Pancreas (tissue), 10 donors: Measurements from ENCODE around the gene SLAMF8. TPM values are rescaled to one million over a fixed set of nuclear protein-coding genes. Genes with fewer than 3 reads are reported as not detected.

Experiments
- ATAC-seq, 4 donors: fragments of 200-7000 bp; cut with Tn5 transposase; one replicate each; pipeline versions ENCODE4 v1.8.0 to v1.9.1; 2020; ENCODE audit warnings: mild to moderate bottlenecking in 4 of 4, moderate library complexity in 4 of 4
- DNase-seq, 6 donors: peaks; one replicate each; pipeline ENCODE4 v3.0.0-alpha.2; 2020
- FAIRE-seq: peaks from 2 replicates; lab custom pipeline; 2012; peaks lifted over from hg19 to GRCh38; lab: Jason Lieb, UNC
- H3K27ac ChIP-seq, 4 donors: fragments of 200-600 bp; sonication (generic); 1 replicate in 3 of 4; 2 replicates in 1 of 4; pipeline versions ENCODE4 v1.5.0 to v1.8.0; 2020
- H3K27me3 ChIP-seq, 4 donors: fragments of 200-600 bp; one replicate each; pipeline ENCODE4 v1.8.0; 2021
- H3K36me3 ChIP-seq, 3 donors: fragments of 200-600 bp; sonication (generic) in 1 of 3; one replicate each; pipeline versions ENCODE4 v1.5.0 to v1.8.0; 2020 to 2021
- H3K4me1 ChIP-seq, 3 donors: fragments of 200-600 bp; one replicate each; pipeline ENCODE4 v1.8.0; 2021
- H3K4me3 ChIP-seq, 4 donors: fragments of 200-600 bp; sonication (generic) in 2 of 4; one replicate each; pipeline versions ENCODE4 v1.5.0 to v1.8.0; 2020 to 2021
- H3K9me3 ChIP-seq, 4 donors: fragments of 200-600 bp; one replicate each; pipeline ENCODE4 v1.8.0; 2021
- CTCF ChIP-seq, 4 donors: fragments of 200-600 bp; sonication (generic) in 3 of 4; IDR thresholded peaks; one replicate each; pipeline versions ENCODE4 v1.5.0 to v1.8.0; 2021; ENCODE audit warnings: antibody characterized with exemption in 4 of 4
- WGBS, 2 donors: extraction: QIAGEN DNeasy Blood & Tissue Kit; methylation state at CpG; one replicate each; pipeline ENCODE4 v1.1.7; 2013; 5-methylcytosine and 5-hydroxymethylcytosine counted together
- intact Hi-C, 3 donors: fragments of 100-400 bp; cut with DNase I; formaldehyde crosslinking; loops; one replicate each; pipeline versions ENCODE4 v1.11.1 to v1.14.2; 2022
- polyA plus RNA-seq, 2 donors: library from polyadenylated mRNA; stranded (reverse); fragments of 200-250 nt; gene quantifications; one replicate each; pipeline ENCODE4 v1.2.3, GENCODE V29; 2013
- total RNA-seq, 6 donors: library from RNA; stranded (reverse); fragmentation: NEBNext Ultra II Directional in 4 of 6; extraction: Animal tissue kit (Norgen Biotek cat#: 25700) in 4 of 6; gene quantifications; one replicate each; pipeline versions ENCODE4 v1.2.1 to v1.2.4, GENCODE V29; 2021 to 2023
- donor health status: healthy with polysubstance abuse.
- donor health status: DM: no; HTN: no; CAD: no; lungs with moderate emphysema.
- donor health status: DM: no; HTN: no; CAD: no.
- donor health status: control.
- donor health status: control.
- donor health status: Bipolar disorder and iron deficiency.
- donor health status: DM: yes; HTN: yes; CAD: no.
- donor health status: DM: no; HTN: no; CAD: no.
- donor health status: DM: no; HTN: no; CAD: no.
- donor health status: DM: yes; HTN: yes; CAD: no.

The SLAMF8 gene
- total and polyA plus RNA-seq, 8 donors = 0.38 to 8.8 (median 0.46) TPM; not detected in 1

- FAIRE-seq = no peak
- peak in 3 of 6 donors; percentile 19 to 64 (median 23) for DNase-seq
- no peak overlapping the region for H3K27ac ChIP-seq
- no peaks in the 10 kb centered on the region for H3K27me3 ChIP-seq
- H3K36me3 ChIP-seq = no peaks in the 10 kb centered on the region
- ATAC-seq = no peak
- no peaks in the 10 kb centered on the region for H3K9me3 ChIP-seq
- intact Hi-C loops = no loop called here
- TF ChIP-seq CTCF (IDR thresholded peaks at IDR 0.05) = no peak
- 95 to 97% methylated on average over 12 of the region's 12 CpGs for WGBS, 2 donors
- H3K4me1 ChIP-seq = peaks cover 0 to 10% (median 0%) of the 10 kb centered on the region in 3 donors
- peak overlapping the region in 2 of 4 donors; percentile 58 to 79 for H3K4me3 ChIP-seq
Measured at GRCh38 chr1:159781992-159782391, 44.7 kb upstream of the SLAMF8 start.

- Histone ChIP-seq H3K27ac (no peak overlapping the region), H3K27me3 (no peaks in the 10 kb centered on the region), H3K36me3 (no peaks in the 10 kb centered on the region), H3K9me3 (no peaks in the 10 kb centered on the region), H3K4me1 (peaks cover 0 to 10% (median 0%) of the 10 kb centered on the region in 3 donors), H3K4me3 (no peak overlapping the region)
- DNase-seq (no peak), FAIRE-seq (no peak), ATAC-seq (no peak)
- intact Hi-C loops = no loop called here
- no peak for TF ChIP-seq CTCF (IDR thresholded peaks at IDR 0.05)
- 79 to 85% methylated on average over 1 of the region's 1 CpG for WGBS, 2 donors
Measured at GRCh38 chr1:159783724-159784123, 42.9 kb upstream of the SLAMF8 start.

- Histone ChIP-seq H3K27ac (no peak overlapping the region), H3K4me1 (no peaks in the 10 kb centered on the region), H3K27me3 (no peaks in the 10 kb centered on the region), H3K9me3 (no peaks in the 10 kb centered on the region), H3K4me3 (no peak overlapping the region), H3K36me3 (no peaks in the 10 kb centered on the region)
- FAIRE-seq = no peak
- WGBS, 2 donors = 38 to 47% methylated on average over 3 of the region's 3 CpGs
- no peak for ATAC-seq
- intact Hi-C loops = no loop called here
- DNase-seq = no peak
- no peak for TF ChIP-seq CTCF (IDR thresholded peaks at IDR 0.05)
Measured at GRCh38 chr1:159786465-159786864, 40.2 kb upstream of the SLAMF8 start.

- DNase-seq (no peak), FAIRE-seq (no peak), ATAC-seq (no peak)
- WGBS, 2 donors = 65 to 74% methylated on average over 3 of the region's 3 CpGs
- H3K4me1 ChIP-seq = no peaks in the 10 kb centered on the region
- H3K27ac ChIP-seq = no peak overlapping the region
- intact Hi-C loops = no loop called here
- H3K4me3 ChIP-seq = no peak overlapping the region
- TF ChIP-seq CTCF (IDR thresholded peaks at IDR 0.05) = no peak
- no peaks in the 10 kb centered on the region for H3K27me3 ChIP-seq
- H3K36me3 ChIP-seq = no peaks in the 10 kb centered on the region
- no peaks in the 10 kb centered on the region for H3K9me3 ChIP-seq
Measured at GRCh38 chr1:159786966-159787365, 39.7 kb upstream of the SLAMF8 start.

- no peaks in the 10 kb centered on the region for H3K27me3 ChIP-seq
- peak in 3 of 4 donors; percentile 42 to 49 (median 45) for TF ChIP-seq CTCF (IDR thresholded peaks at IDR 0.05)
- H3K4me1 ChIP-seq = no peaks in the 10 kb centered on the region
- H3K9me3 ChIP-seq = no peaks in the 10 kb centered on the region
- DNase-seq (peak in 3 of 6 donors; percentile 9 to 26 (median 24)), ATAC-seq (peak; percentile 55 to 92 (median 81)), FAIRE-seq (no peak)
- H3K4me3 ChIP-seq = no peak overlapping the region
- 3 to 9% methylated on average over 2 of the region's 2 CpGs for WGBS, 2 donors
- no peak overlapping the region for H3K27ac ChIP-seq
- intact Hi-C loops = loop anchor here in 2 of 3 donors (10.0 kb wide), 2 partner anchors 224 to 626 kb away; no protein-coding TSS in a partner anchor
- H3K36me3 ChIP-seq = no peaks in the 10 kb centered on the region
Measured at GRCh38 chr1:159790237-159790917, 36.3 kb upstream of the SLAMF8 start.
